Head of caudate nucleus (tissue), 42 donors: ENCODE measurements around the gene ARL6IP6.

Source experiments
- DNase-seq, 42 donors: peaks; one replicate each; pipeline versions ENCODE4 v3.0.0 to v3.0.0-alpha.2; 2020 to 2021; ENCODE audit warnings: mixed read lengths in 7 of 42
- intact Hi-C: fragments of 100-400 bp; cut with DNase I; formaldehyde crosslinking; loops from one replicate; pipeline ENCODE4 v1.15.0; 2022

Gene ARL6IP6

DNA sequence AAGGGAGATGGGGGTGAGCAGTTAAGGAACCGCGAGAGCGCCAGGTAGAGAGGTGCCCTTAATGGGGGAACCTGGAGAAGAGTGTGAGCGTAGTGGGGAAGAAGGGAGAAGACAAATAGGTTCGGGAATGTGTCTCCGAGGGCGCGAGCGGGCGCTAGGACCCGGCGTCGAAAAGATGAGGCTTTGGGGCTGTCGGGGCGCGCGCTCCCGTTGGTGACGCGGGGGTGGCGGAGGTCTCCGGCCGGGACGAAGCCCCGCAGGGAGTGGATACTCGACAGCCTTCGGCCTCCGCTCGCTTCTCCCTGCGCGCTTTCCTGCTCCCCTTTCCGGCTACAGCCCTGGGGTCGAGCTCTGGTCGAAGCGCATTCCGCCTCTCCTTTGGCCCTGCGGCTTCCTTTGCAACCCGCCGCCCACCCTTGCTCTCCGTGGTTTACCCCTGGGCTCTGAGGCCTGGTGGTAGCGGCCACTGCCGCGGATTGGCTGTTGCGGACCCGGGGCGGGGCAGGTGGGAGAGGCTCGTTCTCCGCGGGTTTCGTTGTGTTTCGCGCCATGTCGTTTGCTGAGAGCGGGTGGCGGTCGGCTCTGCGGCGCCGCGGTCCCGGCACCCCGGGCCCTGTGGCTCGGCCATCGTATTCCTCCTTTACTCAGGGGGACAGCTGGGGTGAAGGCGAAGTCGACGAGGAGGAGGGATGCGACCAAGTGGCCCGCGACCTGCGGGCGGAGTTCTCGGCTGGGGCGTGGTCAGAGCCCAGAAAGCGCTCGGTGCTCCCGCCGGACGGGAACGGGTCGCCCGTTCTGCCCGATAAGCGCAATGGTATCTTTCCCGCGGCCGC, at the start of gene ARL6IP6:
Gene ARL6IP6 (plus strand): TSS at position 545 of the 833 bp plus-strand sequence. CDS start 5 bp downstream, at position 550.
- intact Hi-C loops = loop anchor here (5.0 to 10.0 kb wide), 2 partner anchors 381 to 543 kb away; partner anchors contain the start of genes FMNL2 and STAM2
- DNase-seq = peak; percentile 91 to 99 (median 97)

DNA sequence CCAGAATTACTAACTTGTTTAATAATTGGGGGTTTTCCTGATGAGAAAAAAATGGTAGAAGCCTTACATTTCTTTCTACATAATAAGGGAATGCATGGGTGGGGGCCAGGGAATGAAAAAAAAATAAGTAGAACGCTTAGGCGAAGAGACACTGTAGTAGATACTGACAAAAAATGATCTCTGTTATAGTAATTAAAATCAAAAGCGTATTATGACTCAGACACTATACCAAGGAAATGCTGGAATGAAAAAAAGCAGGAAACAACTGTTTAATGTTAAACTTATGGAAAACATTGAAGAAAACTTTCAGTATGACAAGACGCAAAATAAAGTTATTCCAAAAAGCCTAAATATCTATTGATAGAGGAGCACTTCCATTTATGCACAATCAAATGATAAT, 44.1 kb upstream of the ARL6IP6 start:
- intact Hi-C loops = no loop called here
- DNase-seq = no peak

DNA sequence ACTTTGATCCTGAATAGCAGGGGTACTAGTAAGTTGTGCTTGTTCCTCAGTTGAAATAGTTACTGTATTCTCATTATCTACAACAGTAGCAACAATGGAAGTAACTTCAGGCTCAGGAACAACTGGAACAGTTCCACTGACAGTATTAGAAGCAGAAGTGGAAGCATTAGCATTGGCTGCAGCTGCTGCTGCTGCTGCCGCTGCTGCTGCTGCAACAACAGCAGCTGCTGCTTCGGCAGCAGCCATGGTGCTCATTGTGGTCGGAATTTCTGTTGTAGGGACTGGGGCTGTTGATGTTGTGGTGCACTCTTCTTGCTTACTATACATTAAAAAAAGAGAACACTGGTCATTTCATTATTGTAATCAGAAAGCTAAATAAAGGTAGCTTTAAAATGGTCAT, 42.0 kb upstream of the ARL6IP6 start:
- DNase-seq = no peak
- intact Hi-C loops = no loop called here

DNA sequence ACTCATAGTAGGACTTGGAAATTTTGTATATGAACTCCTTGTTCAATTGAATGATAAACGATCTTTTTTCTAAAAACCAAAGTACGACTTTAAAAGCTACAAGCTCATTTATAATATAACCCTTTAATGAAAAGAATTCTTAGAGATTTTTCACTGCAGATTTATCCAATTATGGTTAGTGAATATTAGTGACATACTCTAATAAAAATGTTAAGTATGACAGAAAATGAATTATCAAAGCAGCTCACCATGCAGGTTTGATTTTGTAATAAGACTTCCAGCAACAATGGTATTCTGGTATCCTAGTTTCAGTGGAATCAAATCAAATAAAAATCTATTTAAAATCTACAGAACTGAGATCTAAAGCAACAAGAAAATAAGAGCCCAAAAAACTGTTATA, 39.6 kb upstream of the ARL6IP6 start:
- DNase-seq = no peak
- intact Hi-C loops = no loop called here

DNA sequence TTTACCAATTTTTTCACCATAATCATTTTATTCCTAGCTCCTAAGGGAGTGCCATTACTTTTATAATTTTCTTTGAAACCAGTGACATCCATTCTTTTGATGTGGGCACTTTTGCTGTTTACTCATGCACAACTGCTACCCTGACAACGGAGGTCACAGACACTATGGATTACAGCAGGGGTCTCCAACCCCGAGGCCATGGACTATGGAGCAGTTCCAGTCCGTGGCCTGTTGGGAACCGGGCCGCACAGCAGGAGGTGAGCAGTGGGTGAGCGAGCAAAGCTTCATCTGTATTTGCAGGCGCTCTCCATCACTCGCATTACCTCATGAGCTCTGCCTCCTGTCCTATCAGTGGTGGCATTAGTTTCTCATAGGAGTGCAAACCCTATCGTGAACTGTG, 35.8 kb upstream of the ARL6IP6 start:
- intact Hi-C loops = no loop called here
- no peak for DNase-seq

DNA sequence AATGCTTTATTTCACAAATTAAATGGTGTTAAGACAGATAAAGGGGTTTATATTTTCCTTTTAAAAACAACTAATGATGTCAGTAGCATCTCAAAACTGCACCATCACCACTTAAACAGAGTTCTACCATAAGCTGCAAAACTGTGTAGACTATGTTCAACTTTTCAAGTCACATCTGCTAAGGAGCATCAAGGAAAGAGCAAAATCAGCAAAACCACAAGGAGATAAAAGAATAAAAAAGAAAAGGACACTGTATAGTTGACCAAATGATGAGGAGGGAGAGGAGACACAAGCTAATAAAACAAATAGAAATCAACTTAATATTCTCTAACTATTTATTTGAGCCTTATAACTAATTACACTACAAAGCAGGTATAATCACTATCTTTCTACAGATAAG, 35.0 kb upstream of the ARL6IP6 start:
- intact Hi-C loops = no loop called here
- no peak for DNase-seq

DNA sequence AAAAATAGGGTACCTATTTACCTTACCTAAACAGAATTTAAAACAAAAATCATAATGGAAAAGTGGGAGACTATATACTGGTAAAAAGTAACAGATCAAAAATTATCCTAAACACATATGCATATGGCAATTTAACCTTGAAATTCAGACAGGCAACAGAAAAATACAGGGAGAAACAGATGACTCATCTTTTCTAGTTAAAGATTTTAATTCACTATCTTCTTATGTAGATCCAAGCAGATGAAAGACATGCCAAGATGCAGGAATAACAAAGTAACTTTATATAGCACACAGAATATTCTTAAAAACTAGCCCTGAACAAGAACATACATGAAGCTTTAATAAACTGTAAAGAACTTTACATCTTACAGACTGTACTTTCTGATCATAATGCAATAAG, 32.1 kb upstream of the ARL6IP6 start:
- DNase-seq = no peak
- intact Hi-C loops = no loop called here

DNA sequence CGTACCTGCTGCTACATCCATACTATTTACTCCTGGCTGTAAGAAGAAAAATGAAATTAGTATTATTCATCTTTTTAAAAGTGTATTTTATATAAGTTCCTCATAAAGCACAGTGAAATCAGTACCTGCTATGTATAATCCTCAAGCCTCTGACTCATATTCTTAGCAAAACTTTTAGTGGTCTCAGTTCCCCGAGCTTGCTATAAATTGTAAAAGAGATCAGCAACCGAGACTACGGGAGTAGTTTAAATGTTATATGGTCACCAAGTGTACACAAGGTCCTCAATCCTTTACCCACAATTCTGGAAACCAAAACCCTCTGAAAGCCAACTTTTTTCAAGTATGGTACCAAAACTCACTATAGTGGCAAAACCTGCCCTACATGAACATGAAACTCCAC, 25.4 kb upstream of the ARL6IP6 start:
- DNase-seq = no peak
- intact Hi-C loops = no loop called here

DNA sequence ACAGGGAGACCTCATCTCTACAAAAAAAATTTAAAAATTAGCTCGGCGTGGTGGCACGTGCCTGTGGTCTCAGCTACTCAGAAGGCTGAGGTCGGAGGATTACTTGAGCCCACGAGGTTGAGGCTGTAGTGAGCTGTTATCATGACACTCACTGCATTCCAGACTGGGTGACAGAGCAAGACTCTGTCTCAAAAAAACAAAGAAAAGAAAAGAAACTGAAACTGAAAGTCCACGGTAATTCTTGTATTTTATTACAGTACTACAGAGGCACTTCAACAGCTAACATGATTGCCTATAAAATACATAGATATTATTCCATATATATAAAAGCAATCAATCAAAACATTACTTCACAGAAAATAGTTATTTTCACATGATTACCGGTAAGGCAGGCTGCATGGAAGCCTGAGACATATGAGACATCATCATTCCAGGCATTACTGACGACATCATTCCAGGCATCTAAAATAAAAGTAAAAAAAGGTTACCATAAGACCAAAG, 24.2 kb upstream of the ARL6IP6 start:
- no peak for DNase-seq
- intact Hi-C loops = no loop called here

DNA sequence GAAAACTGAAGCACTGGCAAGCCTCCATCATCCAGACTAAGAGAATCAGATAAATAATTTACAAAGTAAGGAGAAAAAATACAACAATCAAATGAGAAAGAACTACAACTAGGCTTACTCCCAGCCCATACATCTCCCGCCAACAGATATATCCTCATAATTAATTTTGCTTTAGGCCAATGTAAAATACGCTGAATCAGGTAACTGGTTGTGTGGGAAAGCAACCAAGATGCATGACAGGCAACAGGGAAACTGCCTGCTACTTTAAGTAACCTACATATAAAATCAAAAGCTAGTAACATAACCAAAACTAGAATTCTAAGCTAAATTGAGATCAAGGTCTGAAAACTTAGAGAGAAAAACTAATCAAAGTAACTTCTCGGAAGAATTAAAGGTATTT, 22.7 kb upstream of the ARL6IP6 start:
- intact Hi-C loops = no loop called here
- DNase-seq = no peak

DNA sequence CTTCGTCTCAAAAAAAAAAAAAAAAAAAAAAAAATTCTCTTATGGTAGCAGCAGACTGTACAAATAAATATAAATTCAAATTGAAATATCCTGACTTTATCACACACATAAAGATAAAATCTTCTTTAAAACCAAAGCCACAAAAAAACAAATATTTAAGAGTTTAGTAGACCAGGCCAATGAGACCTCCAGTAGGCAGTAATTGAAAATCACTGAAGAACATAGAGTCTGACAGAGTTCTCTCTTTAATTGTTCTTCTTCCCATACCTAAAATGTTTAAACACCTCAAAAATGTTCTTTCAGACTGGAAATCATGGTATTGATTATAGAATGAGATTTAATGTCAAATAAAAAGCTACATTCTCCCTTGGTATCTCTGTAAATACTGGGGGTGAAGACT, 21.9 kb upstream of the ARL6IP6 start:
- no peak for DNase-seq
- intact Hi-C loops = no loop called here

DNA sequence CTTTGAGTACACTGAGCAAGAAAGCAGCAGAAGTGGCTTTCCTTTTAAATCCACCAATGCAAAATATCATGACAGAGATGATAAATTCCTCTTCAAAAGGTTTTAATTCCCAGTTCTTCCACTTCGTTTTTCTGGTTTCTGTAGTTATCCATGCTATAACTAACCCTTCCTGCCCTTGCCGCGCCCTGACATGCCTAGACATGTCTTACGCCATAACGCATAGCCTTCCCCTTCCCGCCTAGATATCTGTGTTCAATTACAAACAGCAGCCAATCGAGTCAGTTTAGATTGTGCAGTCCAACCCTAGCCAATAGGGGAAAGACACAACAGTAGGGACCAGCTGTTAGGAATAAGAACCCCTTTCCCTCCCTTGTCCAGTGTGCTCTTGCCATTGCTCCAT, 17.2 kb upstream of the ARL6IP6 start:
- no peak for DNase-seq
- intact Hi-C loops = no loop called here

DNA sequence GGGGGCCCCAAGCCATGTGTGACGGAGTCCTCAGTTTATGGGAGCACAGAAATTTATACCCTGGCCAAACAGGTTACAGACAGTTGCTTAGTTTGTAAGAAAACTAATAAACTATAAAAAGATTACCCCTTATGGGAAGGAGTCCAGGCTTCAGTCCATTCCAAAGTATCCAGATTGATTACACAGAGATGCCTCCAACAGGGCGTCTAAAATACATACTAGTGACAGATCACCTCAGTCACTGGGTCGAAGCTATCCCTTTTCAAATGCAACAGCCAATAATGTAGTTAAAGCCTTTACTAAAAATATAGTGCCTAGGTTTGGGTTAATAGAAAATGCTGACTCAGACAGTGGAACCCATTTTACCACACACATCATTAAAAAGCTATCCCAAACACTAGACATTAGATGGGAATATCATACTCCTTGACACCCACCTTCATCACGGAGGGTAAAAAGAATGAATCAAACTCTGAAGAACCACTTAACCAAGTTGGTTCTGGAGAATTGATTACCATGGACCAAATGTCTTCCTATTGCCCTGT, 11.9 kb upstream of the ARL6IP6 start:
- no peak for DNase-seq
- intact Hi-C loops = no loop called here

DNA sequence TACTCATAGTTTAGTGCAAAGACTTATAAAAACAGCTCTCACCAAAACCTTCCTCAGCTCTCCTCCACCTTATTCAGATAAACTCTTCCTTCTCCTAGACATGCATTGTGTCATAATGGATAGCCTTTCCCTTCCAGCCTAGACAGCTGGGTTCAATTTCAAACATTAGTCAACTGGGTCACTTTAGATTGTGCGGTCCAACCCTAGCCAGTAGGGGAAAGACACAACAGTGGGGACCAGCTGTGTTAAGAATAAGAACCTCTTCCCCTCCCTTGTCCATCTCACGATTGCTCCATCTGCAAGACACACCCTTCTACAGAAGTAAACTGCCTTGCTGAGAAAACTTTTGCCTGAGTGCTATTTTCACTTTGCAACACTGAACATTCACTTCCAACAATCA, 9.7 kb upstream of the ARL6IP6 start:
- intact Hi-C loops = no loop called here
- DNase-seq = no peak

DNA sequence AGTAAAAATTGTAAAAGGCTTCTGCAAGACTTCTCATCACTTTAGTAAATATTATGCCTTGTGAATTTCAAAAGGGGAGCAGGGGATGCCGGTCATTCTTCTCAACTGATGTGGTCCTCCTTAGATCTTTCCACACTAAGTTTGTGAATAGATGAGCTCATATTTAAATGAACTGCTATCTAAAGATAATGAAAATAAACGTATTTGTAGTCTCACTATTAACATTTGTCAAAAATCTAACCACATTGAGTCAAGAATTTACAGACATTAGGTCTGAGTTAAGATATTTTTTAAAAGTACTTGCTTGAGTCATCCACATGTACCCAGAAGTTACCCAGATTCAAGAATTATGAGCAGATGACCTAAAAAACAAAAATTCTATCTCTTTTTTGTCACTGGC, 7.7 kb upstream of the ARL6IP6 start:
- intact Hi-C loops = loop anchor here (10.0 kb wide), 1 partner anchor 536 kb away; the partner anchor contains the start of gene STAM2
- no peak for DNase-seq

DNA sequence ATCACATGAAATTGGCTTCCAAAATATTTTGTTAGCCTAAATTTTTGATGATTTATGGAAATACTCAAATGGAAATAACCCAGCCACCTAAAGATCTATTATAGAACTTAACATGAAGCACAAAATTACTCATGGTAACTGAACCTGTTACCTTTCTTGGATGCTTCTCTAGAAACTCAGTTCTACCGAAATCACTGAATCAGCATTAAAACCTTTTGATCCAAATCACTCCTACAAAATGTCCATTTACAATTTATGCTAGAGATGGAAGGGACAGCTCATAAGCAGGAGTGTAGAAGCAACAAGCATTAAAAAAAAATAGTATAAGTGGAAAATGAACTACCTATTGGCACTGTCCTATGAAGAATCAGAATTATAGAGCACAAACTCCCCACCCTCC, 3.3 kb upstream of the ARL6IP6 start:
- DNase-seq = no peak
- intact Hi-C loops = loop anchor here (5.0 to 10.0 kb wide), 2 partner anchors 378 to 540 kb away; partner anchors contain the start of genes FMNL2 and STAM2

DNA sequence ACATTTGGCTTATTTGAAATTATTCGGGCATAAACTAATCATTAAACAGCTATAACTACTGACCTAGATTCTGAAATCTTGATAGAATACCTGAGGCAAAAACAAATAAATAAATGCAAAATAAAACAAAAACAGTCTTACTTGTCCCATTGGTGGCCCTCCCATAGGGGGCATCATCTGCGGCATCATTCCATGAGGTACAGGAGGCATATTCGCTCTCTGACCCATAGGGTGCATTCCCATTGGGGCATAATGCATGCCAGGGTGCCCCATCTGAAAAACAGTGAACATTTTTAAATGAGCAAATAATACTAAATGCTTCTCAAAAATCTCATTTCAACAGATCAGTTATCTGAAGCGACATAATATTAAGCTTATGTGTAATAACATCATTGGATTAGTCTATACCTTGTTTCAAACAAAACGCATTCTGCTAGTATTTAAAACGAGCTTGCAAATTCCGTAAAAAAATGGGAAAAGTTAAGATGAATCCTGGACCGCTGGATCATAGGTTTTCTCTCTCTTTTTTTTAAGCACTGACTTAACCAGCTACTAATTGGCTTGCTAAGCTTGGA, 2.5 kb upstream of the ARL6IP6 start:
- no peak for DNase-seq
- intact Hi-C loops = loop anchor here (5.0 to 10.0 kb wide), 2 partner anchors 379 to 541 kb away; partner anchors contain the start of genes FMNL2 and STAM2

DNA sequence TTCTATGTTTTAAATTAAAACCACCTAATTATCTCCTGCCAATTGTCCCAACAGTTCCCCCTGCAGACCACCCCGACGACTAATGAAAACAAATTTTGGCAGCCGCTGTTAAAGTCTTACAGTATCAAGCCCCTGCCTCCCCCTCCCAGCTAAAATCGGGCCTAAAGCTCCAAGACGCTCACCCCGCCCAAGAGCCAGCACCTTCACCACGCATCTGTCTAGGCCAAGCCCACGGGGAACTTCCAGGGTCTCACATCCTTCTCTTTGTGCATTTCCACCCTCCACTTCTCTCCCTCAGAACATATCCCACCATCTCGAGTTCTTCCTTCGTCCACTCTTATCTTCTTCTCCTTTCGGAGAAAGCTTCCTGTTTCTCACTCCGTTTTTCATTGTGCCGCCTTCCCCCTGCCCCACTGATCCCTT, 1.6 kb upstream of the ARL6IP6 start:
- DNase-seq = peak in 10 of 42 donors; percentile 2 to 46 (median 20)
- intact Hi-C loops = loop anchor here (5.0 to 10.0 kb wide), 2 partner anchors 380 to 542 kb away; partner anchors contain the start of genes FMNL2 and STAM2

DNA sequence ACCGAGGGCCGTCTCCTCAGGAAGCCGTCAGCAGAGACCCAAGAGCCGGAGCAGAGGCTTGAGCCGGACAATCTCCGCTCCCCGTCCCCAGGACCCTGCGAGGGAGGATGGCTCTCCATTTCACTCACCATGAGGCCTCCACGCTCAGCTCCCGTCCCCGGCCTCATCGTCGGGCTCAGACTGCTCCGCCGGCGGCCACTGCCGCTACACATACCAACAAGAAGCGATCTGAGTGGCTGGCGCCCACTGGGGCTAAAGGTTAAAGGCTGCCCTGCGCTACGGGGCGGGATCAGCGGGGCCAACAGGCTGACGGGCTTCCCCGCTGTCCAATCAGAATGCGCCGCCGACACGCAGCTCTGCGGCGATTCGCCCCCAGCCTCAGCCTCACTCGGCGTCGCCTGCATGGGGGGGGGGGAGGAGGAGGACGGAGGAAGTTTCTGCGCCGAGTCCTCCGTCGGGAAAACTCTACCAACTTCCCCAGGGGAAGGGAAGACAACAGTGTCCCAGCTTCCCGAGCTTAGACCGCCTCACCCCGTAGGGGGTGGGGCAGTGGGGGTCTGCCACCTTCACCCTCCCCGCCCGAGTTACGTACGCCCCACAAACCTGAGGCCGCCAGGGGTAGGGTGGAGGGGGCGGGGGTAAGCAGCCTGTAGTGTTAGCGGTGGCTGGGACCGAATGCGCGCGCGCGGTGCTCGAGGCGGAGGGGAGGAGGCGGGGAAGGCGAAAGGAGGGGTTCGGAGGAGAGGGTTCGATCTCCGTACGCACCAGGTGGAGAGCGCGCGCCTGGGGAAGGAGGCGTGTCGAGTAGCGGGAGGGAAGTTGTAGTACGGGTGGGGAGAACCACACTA, 968 bp upstream of the ARL6IP6 start, which contains the start of gene PRPF40A:
Gene PRPF40A (minus strand): TSS at position 234 of the 848 bp plus-strand sequence. CDS start 22 bp downstream, at position 212.
- intact Hi-C loops = loop anchor here (5.0 to 10.0 kb wide), 2 partner anchors 380 to 543 kb away; partner anchors contain the start of genes FMNL2 and STAM2
- peak; percentile 98 to 100 (median 100) for DNase-seq
